GM18499 (cell line): ENCODE measurements around the gene TMTC2.

Experiments used
- ATAC-seq: cut with Tn5 transposase; IDR thresholded peaks from one replicate; pipeline ENCODE4 v1.9.1; 2021; ENCODE audit warnings: moderate number of reproducible peaks; ENCODE audit not compliant: insufficient read depth, unreplicated experiment

Gene TMTC2

DNA sequence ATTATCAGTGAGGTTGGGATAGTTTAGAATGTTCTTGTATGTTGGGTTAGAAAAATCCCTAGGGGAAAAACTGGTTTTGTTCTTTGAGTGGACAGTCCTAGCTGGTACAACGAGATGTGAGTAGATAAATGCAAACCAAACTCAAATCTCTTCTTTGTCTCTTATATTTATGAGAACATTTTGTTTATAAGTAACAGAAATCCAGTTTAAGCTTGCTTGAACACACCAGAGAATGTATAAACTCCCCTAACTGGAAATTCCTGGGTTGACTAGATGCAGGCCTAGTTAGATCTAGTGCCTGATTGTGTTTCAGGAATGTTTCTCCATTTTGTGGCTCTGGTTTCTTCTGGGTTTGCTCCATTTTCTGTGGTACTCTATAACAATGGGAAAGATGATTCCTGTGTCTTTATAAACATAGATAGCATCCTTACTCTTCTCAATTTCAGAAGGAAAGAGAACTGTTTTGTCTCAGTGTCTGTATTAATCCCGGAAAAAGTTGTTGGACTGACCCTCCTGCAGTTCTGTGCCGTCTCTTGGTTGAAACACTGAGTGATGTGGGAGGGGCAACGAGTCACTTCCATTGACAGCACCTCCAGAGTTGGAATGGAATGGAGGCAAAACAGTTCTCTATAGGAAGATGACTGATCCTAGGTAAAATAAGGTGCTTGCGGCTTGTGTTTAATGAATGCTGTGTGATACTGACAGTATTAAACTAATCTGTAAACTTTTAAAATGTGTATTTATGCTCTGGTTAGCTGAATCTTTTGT lies 244.8 kb downstream of the TMTC2 start:
- no peak for ATAC-seq

GRCh38 chr12:82937151-82937550 lies 250.4 kb downstream of the TMTC2 start:
- ATAC-seq: no peak

- no peak for ATAC-seq
Observed at GRCh38 chr12:82942521-82942920, 255.8 kb downstream of the TMTC2 start.

GRCh38 chr12:82942991-82943401 lies 256.3 kb downstream of the TMTC2 start:
- no peak for ATAC-seq

DNA sequence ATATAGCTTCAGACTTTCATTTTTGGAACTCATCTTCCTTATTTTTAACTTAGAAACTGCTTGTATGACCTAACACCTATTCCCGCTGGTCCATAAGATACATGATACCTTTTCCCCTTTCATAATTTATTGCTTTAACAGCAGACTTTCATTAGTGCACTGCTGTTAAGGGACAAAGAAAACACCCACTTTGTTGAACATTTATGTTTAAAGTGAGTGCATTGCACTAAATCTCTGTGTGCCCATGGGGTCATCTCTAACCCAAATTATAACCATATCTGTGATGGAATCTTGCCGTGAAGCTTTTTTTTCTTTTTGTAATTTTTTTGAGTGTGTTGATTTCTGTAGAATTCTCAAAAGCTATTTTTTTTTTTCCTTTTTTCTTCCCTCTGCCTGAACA lies 261.8 kb downstream of the TMTC2 start:
- no peak for ATAC-seq

DNA sequence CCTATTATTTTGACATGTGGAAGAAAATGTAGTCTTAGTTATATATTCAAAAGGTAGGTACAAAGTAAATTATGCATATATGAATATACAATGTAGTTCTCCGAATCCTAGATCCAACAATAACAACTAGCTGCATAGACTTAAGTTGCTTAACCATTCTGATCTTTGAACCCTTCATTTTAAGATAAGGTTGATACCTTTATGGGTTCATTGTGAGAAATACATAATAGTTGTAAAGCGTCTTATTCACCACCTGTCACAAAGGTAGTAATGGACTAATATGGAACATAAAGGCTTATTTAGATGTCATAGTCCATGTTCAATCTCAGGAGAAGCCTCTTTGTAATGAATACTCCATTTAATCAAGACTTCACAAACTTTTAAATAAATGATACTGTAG lies 263.6 kb downstream of the TMTC2 start:
- ATAC-seq: no peak

GRCh38 chr12:82952946-82953345 lies 266.2 kb downstream of the TMTC2 start:
- ATAC-seq: no peak

GRCh38 chr12:82953397-82953796 lies 266.7 kb downstream of the TMTC2 start:
- ATAC-seq: no peak

DNA sequence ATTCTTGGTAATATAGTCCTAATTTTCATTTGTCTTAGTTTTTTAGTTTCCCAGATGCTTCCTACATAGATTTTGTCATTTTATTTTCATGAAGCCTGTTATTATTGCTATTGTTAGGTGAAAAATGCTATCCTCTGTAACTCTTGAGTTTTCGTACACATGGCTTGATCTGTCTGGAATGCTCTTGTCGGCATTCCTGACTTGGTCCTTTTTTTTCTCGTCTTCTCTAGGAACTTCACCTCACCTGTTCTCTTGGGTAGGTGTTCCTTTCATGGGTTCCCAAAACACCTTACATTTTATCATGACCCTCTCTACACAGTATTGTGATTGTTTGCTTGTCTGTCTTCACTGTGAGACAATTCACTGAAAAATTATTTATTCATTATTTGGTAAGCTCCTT lies 267.4 kb downstream of the TMTC2 start:
- no peak for ATAC-seq

DNA sequence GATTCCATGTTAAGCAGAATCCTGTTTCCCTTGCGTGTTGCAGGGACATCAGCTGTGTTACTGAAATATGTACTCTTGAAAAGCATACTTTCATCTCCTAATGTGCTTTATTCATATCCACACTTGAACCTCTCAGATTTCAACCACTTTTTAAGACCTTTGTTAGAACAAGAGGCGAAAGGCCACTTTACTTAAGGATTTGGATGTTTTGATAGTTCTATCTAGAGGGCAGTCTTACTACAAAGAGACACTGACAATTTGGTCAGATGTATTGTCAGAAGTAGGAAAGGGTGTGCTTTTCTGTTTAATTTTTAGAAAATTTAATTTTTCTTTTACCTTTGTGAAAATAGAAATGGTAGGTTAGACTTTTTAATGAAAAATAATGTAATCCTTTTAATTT lies 267.9 kb downstream of the TMTC2 start:
- ATAC-seq: no peak

DNA sequence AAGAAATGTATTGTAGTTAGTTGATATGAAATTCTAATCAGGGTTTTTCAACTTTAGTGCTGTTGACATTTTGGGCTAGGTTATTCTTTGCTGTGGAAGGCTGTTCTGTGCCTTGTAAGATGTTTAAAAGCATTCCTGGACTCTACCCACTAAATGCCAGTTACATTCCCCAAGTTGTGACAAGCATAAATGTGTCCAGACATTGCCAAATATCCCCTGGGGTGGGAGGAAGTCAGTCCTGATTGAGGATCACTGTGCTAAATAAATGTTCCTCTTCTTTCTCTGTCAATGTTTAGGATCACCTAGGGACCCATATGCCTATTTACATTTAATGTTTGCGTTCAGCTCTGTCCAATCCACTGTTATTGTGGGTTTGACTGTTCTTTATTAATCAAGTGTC lies 268.3 kb downstream of the TMTC2 start:
- no peak for ATAC-seq

DNA sequence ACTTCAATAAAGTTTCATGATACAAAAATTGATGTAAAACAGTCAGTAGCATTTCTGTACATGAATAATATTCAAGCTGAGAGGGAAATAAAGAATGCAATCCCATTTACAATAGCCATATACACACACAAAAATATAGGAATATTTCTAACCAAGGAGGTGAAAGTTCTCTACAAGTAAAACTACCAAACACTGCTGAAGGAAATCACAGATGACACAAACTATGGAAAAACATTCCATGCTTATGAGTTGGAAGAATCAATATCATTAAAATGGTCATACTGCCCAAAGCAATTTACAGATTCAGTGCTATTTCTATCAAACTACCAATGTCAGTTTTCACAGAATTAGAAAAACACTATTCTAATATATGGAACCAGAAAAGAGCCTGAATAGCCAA lies 272.3 kb downstream of the TMTC2 start:
- no peak for ATAC-seq

- no peak for ATAC-seq
Observed at GRCh38 chr12:82959821-82960220, 273.1 kb downstream of the TMTC2 start.

DNA sequence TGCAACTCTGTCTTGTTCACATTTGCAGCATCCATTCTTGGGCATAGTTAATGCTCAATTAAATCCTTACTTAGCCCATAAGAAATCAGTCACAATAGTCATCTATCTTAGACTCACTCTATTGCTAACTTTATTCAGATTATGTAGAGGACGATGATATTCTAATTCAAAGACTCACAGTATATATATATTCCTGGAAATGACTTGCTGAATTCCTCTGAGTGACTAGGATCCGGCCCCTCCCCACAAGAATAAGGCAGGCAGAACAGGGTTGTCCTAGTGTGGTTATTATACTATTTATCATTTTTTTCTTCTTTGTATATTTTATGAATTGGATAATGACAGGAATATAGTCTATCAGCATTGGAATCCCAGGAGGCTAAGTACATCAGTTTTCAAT lies 275.1 kb downstream of the TMTC2 start:
- no peak for ATAC-seq

GRCh38 chr12:82963956-82964355 lies 277.2 kb downstream of the TMTC2 start:
- no peak for ATAC-seq

DNA sequence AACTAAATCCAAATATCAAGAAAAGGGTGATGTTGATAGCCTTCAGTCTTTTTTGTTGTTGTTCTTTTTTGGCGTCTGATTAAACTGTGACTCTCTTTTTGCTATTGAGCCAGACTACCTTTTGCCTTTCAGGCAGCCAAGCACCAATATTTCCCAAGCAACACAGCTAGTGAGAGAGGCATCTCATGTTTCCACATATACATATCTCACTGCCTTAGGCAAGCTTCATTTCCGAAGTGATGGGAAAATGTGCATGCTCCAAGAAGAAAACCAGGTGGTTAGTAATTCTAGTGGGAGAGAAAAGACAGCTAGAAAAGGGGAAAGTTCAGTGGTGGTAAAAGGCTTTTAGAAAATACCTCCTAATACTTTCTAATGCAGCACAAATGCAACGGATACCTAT lies 277.7 kb downstream of the TMTC2 start:
- no peak for ATAC-seq

- ATAC-seq: no peak
Observed at GRCh38 chr12:82966001-82966559, 279.4 kb downstream of the TMTC2 start.

- ATAC-seq: no peak
Observed at GRCh38 chr12:82968631-82969367, 282.1 kb downstream of the TMTC2 start.

DNA sequence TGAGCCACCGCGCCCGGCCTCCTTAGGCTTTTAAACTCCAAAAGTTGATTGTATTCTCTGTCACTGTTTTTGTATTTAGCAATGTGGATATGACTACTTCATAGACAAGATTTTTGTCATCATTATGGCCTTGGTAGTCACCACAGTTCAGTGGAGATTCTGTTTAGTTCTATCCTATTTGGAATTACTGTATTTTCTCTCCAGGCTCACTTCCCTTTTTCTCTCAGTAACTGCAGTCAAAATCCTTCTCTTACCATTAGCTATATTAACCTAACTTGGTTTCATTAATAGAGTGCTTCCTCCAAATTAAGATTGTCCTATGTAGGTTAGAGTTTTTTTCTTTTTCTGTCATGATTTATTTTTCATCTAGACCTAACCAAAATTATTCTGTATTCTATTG lies 283.9 kb downstream of the TMTC2 start:
- ATAC-seq: no peak

DNA sequence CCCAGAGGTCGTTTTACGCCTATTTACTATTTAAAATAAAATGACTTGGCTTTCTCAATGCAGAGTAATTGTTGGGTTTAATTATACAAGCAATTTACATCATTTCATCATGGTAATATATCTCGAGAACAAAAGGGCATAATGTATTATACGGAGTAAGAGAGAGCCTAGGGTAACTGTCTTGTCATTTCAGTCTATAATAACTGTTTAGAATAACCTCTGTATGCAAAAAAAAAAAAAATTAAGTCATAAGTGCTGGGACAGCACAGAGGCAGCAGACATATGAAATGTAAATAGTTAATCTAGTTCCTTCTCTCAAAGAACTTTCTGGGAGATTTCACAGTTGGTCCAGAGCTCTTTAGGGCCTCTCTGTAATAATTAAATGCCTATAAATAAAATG lies 284.9 kb downstream of the TMTC2 start:
- ATAC-seq: no peak

GRCh38 chr12:82972624-82973023 lies 285.9 kb downstream of the TMTC2 start:
- ATAC-seq: no peak

GRCh38 chr12:82973592-82973991 lies 286.9 kb downstream of the TMTC2 start:
- no peak for ATAC-seq
